ENCODE data around the gene CEP57.

DNA sequence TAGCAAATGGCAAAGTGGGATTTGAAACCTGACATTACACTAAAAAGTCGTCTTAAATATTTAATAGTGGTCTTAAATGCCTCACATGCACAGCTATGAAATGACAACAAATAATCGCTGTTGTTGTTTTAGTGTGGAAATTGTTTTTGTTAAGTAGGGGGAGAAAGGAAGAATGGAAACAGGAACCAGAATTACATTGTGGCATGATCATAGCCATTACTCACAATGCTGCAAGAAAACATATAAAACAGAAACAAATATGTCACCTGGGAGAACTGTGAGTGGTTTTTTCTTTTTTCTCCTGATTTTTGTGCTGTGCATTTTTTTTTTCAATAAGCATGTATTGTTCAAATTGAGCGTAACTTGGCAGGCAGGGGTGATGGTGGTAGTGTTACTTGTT, 23.6 kb upstream of the CEP57 start:
- TF ChIP-seq, protein P1, sequence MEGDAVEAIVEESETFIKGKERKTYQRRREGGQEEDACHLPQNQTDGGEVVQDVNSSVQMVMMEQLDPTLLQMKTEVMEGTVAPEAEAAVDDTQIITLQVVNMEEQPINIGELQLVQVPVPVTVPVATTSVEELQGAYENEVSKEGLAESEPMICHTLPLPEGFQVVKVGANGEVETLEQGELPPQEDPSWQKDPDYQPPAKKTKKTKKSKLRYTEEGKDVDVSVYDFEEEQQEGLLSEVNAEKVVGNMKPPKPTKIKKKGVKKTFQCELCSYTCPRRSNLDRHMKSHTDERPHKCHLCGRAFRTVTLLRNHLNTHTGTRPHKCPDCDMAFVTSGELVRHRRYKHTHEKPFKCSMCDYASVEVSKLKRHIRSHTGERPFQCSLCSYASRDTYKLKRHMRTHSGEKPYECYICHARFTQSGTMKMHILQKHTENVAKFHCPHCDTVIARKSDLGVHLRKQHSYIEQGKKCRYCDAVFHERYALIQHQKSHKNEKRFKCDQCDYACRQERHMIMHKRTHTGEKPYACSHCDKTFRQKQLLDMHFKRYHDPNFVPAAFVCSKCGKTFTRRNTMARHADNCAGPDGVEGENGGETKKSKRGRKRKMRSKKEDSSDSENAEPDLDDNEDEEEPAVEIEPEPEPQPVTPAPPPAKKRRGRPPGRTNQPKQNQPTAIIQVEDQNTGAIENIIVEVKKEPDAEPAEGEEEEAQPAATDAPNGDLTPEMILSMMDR (IDR thresholded peaks at IDR 0.05) = no peak
- TF ChIP-seq POLR2A (IDR thresholded peaks at IDR 0.05) = no peak

Data from right lobe of liver (tissue), 4 donors.